Stimulated activated CD8-positive, alpha-beta memory T cell treated with anti-CD3 and anti-CD28 coated beads, Interleukin-7, amount 100 ng/mL, for 24 hours (primary cell): ENCODE results near the gene NDST3.

Source experiments
- DNase-seq: peaks from one replicate; pipeline ENCODE4 v3.0.0-alpha.2; 2020; ENCODE audit warnings: low read depth

NDST3 gene

GRCh38 chr4:118081434-118081833 lies 47.1 kb downstream of the NDST3 start:
- no peak for DNase-seq

- no peak for DNase-seq
Observed at GRCh38 chr4:118082182-118082581, 47.9 kb downstream of the NDST3 start.

GRCh38 chr4:118085700-118086099 lies 51.4 kb downstream of the NDST3 start:
- DNase-seq, result no peak

GRCh38 chr4:118086344-118086743 lies 52.1 kb downstream of the NDST3 start:
- no peak for DNase-seq

- no peak for DNase-seq
Observed at GRCh38 chr4:118087366-118087765, 53.1 kb downstream of the NDST3 start.

GRCh38 chr4:118099106-118099505 lies 64.8 kb downstream of the NDST3 start:
- DNase-seq, result no peak

- no peak for DNase-seq
Observed at GRCh38 chr4:118102195-118102594, 67.9 kb downstream of the NDST3 start.

- no peak for DNase-seq
Observed at GRCh38 chr4:118112117-118113046, 78.1 kb downstream of the NDST3 start.

- DNase-seq, result no peak
Observed at GRCh38 chr4:118113220-118113619, 78.9 kb downstream of the NDST3 start.

GRCh38 chr4:118114720-118115119 lies 80.4 kb downstream of the NDST3 start:
- DNase-seq, result no peak

- no peak for DNase-seq
Observed at GRCh38 chr4:118120120-118120760, 86.0 kb downstream of the NDST3 start.

GRCh38 chr4:118124997-118125396 lies 90.7 kb downstream of the NDST3 start:
- DNase-seq, result no peak

- no peak for DNase-seq
Observed at GRCh38 chr4:118139241-118139640, 105.0 kb downstream of the NDST3 start.

- DNase-seq, result no peak
Observed at GRCh38 chr4:118141240-118141639, 107.0 kb downstream of the NDST3 start.

GRCh38 chr4:118154649-118155048 lies 120.4 kb downstream of the NDST3 start:
- no peak for DNase-seq

- no peak for DNase-seq
Observed at GRCh38 chr4:118155516-118155915, 121.2 kb downstream of the NDST3 start.

- no peak for DNase-seq
Observed at GRCh38 chr4:118158763-118159375, 124.6 kb downstream of the NDST3 start.

GRCh38 chr4:118167306-118167705 lies 133.0 kb downstream of the NDST3 start:
- DNase-seq, result no peak

GRCh38 chr4:118171381-118171780 lies 137.1 kb downstream of the NDST3 start:
- DNase-seq, result no peak

GRCh38 chr4:118173126-118173525 lies 138.8 kb downstream of the NDST3 start:
- DNase-seq, result no peak

GRCh38 chr4:118173956-118174725 lies 139.9 kb downstream of the NDST3 start:
- DNase-seq, result no peak

GRCh38 chr4:118175506-118175905 lies 141.2 kb downstream of the NDST3 start:
- DNase-seq, result no peak
